PC-3 (cell line): ENCODE data around the gene DNAL4.

Source experiments
- EZH2 ChIP-seq: fragments of 300-600 bp; sonication (generic); IDR thresholded peaks from one replicate; pipeline ENCODE4 v1.6.1; 2017; ENCODE audit warnings: antibody characterized with exemption, mild to moderate bottlenecking, low read length; ENCODE audit not compliant: unreplicated experiment
- EZH2phosphoT487 ChIP-seq: fragments of 300-600 bp; sonication (generic); IDR thresholded peaks from 2 replicates; pipeline ENCODE4 v1.6.1; 2018; ENCODE audit warnings: mild to moderate bottlenecking, antibody characterized with exemption, low read length, borderline replicate concordance
- TF ChIP-seq, protein P1 (sequence below): fragments of 300-600 bp; sonication (generic); conservative IDR thresholded peaks from 2 replicates; pipeline ENCODE4 v1.5.1; 2017; ENCODE audit warnings: antibody characterized with exemption, low read depth, mild to moderate bottlenecking, low read length

DNA sequence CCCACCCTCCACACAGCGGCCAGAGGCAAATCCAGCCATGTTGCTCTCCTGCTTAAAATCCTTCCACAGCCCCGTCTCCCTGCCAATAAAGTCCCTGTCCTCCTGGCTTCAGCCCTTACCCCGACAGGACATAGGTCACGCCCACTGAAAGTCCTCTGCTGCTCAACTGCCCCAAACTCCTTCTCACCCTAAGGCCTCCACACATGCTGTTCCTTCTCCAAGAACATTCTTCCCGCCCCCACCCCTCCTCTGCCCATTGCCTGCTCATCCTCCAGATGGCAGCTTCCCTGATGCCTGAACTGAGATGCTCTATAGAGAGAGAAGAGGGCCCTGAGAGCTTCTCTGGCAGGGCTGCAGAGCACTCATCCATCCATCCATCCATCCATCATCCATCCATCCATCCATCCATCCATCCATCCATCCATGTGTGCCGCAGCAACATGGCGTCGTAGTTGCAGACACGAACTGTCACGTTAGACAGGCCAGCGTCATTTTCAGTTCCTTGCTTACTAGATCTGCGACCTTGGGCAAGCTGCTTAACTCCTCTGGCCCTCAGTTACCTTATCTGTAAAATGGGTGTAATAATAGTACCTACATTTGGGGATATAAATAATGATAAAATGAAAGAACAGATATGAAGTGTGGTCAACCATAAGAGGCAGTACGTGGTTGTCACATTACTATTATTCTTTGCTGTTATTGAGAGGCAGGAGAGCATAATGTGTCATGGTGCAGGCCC is 40.4 kb upstream of the DNAL4 start:
- TF ChIP-seq EZH2 (no peak), EZH2phosphoT487 (no peak)
- TF ChIP-seq, protein P1, sequence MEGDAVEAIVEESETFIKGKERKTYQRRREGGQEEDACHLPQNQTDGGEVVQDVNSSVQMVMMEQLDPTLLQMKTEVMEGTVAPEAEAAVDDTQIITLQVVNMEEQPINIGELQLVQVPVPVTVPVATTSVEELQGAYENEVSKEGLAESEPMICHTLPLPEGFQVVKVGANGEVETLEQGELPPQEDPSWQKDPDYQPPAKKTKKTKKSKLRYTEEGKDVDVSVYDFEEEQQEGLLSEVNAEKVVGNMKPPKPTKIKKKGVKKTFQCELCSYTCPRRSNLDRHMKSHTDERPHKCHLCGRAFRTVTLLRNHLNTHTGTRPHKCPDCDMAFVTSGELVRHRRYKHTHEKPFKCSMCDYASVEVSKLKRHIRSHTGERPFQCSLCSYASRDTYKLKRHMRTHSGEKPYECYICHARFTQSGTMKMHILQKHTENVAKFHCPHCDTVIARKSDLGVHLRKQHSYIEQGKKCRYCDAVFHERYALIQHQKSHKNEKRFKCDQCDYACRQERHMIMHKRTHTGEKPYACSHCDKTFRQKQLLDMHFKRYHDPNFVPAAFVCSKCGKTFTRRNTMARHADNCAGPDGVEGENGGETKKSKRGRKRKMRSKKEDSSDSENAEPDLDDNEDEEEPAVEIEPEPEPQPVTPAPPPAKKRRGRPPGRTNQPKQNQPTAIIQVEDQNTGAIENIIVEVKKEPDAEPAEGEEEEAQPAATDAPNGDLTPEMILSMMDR: no peak
